Spleen (tissue), 11 donors: ENCODE measurements around the gene ADAMTSL3. TPM values are rescaled to one million over a fixed set of nuclear protein-coding genes. Genes with fewer than 3 reads are reported as not detected.

Experiments used
- DNase-seq: peaks from one replicate; pipeline ENCODE4 v3.0.0-alpha.2; 2020
- H3K27ac ChIP-seq, 8 donors: fragments of 200-600 bp; sonication (generic) in 7 of 8; 1 replicate in 4 of 8; 2 replicates in 4 of 8; pipeline versions ENCODE4 v1.5.0 to v1.8.0; 2016 to 2021; ENCODE audit warnings: inconsistent platforms in 4 of 8, mild to moderate bottlenecking in 4 of 8, moderate library complexity in 1 of 8
- H3K27me3 ChIP-seq, 7 donors: fragments of 200-600 bp; sonication (generic) in 6 of 7; replicated peaks in 1 of 7; 1 replicate in 4 of 7; 2 replicates in 3 of 7; pipeline versions ENCODE4 v1.5.0 to v1.8.0; 2016 to 2021; ENCODE audit warnings: inconsistent platforms in 3 of 7, mild to moderate bottlenecking in 1 of 7
- H3K36me3 ChIP-seq, 6 donors: fragments of 200-600 bp; sonication (generic) in 5 of 6; 1 replicate in 4 of 6; 2 replicates in 2 of 6; pipeline versions ENCODE4 v1.5.0 to v1.8.0; 2016 to 2021; ENCODE audit warnings: inconsistent platforms in 2 of 6
- H3K4me1 ChIP-seq, 6 donors: fragments of 200-600 bp; sonication (generic) in 5 of 6; 1 replicate in 3 of 6; 2 replicates in 3 of 6; pipeline versions ENCODE4 v1.5.0 to v1.8.0; 2016 to 2021; ENCODE audit warnings: inconsistent platforms in 3 of 6
- H3K4me3 ChIP-seq, 8 donors: fragments of 200-600 bp; sonication (generic) in 7 of 8; 1 replicate in 4 of 8; 2 replicates in 4 of 8; pipeline versions ENCODE4 v1.5.0 to v1.8.0; 2016 to 2021; ENCODE audit warnings: inconsistent platforms in 4 of 8, mild to moderate bottlenecking in 4 of 8, moderate library complexity in 2 of 8
- H3K9me3 ChIP-seq, 8 donors: fragments of 200-600 bp; sonication (generic) in 7 of 8; 1 replicate in 4 of 8; 2 replicates in 4 of 8; pipeline versions ENCODE4 v1.5.0 to v1.8.0; 2016 to 2021; ENCODE audit warnings: inconsistent platforms in 4 of 8
- POLR2A ChIP-seq, 3 donors: fragments of 450-650 bp; IDR thresholded peaks; one replicate each; pipeline ENCODE4 v1.5.1; 2017; ENCODE audit warnings: antibody characterized with exemption in 3 of 3, mild to moderate bottlenecking in 1 of 3
- POLR2AphosphoS5 ChIP-seq, 3 donors: sonication (generic); formaldehyde crosslinking; IDR thresholded peaks; one replicate each; pipeline ENCODE4 v1.5.1; 2017; ENCODE audit warnings: antibody characterized with exemption in 3 of 3
- WGBS, 5 donors: extraction: QIAGEN DNeasy Blood & Tissue Kit in 3 of 5; methylation state at CpG; one replicate each; pipeline versions ENCODE4 v1.1.5 to v1.1.7; 2013 to 2018; 5-methylcytosine and 5-hydroxymethylcytosine counted together
- intact Hi-C: fragments of 100-400 bp; cut with DNase I; formaldehyde crosslinking; loops from one replicate; pipeline ENCODE4 v1.15.0; 2023; ENCODE audit warnings: low total_unique reads
- polyA plus RNA-seq, 3 donors: library from polyadenylated mRNA; stranded (reverse); fragments of 200-250 nt; gene quantifications; one replicate each; pipeline ENCODE4 v1.2.1, GENCODE V29; 2013
- total RNA-seq, 7 donors: library from RNA; depleted of rRNA in 3 of 7; stranded (reverse); fragments of >200 nt in 3 of 7; fragmentation: NEBNext Ultra II Directional in 4 of 7; extraction: Animal tissue kit (Norgen Biotek cat#: 25700) in 4 of 7; gene quantifications; one replicate each; pipeline versions ENCODE4 v1.1.0 to v1.2.1, GENCODE V29; 2016 to 2021
- TF ChIP-seq, protein P1 (sequence below), 11 experiments: fragments of 200-600 bp in 7 of 11; fragments of 450-650 bp in 4 of 11; sonication (generic) in 4 of 11; IDR thresholded peaks in 8 of 11; conservative IDR thresholded peaks in 3 of 11; 1 replicate in 7 of 11; 2 replicates in 4 of 11; pipeline versions ENCODE4 v1.4.0 to v1.8.0; 2016 to 2021; ENCODE audit warnings: antibody characterized with exemption in 11 of 11, inconsistent platforms in 4 of 11, mild to moderate bottlenecking in 1 of 11
- donor health status: healthy with polysubstance abuse.
- donor health status: DM: no; HTN: no; CAD: no; lungs with moderate emphysema.
- donor health status: DM: no; HTN: no; CAD: no.
- donor health status: Bipolar disorder and iron deficiency.
- donor health status: healthy.
- donor health status: DM: no; HTN: no; CAD: no.
- donor health status: DM: yes; HTN: yes; CAD: no.

ADAMTSL3 gene
- total and polyA plus RNA-seq, 10 donors: 0.09 to 5.7 (median 2.9) TPM

DNA sequence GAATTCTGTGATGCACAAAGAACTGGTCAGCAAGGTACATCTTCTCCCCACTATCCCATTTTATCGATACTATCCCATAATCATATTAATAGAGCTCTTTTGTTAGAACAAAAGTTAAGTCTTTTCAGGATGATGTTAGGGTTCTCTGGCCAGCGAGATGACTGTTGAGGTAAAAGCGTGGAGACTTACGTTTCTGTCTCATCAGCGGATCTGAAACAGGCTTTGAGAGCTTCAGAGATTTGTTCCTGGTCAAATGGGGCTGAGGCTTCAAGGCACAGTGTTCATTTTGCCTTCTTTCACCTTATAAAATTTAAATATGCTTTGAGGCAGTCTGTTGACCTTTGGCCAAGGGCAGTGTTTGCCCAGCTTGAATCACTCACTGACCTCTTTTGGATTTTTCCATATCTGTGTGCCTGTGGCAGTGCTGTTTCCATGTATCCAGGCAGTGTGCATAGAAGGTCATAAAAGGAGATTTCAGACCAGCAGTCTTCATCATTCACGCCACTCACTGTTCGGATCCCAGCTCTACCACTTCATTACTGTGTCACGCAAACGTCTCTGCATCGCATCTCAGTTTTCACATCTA, 3.1 kb downstream of the ADAMTSL3 start:
- 88 to 97% (median 93%) methylated on average over 10 of the region's 10 CpGs for whole genome bisulfite sequencing, 5 donors
- TF ChIP-seq POLR2AphosphoS5 (IDR thresholded peaks at IDR 0.05) (no peak), POLR2A (IDR thresholded peaks at IDR 0.05) (no peak)
- TF ChIP-seq, protein P1, sequence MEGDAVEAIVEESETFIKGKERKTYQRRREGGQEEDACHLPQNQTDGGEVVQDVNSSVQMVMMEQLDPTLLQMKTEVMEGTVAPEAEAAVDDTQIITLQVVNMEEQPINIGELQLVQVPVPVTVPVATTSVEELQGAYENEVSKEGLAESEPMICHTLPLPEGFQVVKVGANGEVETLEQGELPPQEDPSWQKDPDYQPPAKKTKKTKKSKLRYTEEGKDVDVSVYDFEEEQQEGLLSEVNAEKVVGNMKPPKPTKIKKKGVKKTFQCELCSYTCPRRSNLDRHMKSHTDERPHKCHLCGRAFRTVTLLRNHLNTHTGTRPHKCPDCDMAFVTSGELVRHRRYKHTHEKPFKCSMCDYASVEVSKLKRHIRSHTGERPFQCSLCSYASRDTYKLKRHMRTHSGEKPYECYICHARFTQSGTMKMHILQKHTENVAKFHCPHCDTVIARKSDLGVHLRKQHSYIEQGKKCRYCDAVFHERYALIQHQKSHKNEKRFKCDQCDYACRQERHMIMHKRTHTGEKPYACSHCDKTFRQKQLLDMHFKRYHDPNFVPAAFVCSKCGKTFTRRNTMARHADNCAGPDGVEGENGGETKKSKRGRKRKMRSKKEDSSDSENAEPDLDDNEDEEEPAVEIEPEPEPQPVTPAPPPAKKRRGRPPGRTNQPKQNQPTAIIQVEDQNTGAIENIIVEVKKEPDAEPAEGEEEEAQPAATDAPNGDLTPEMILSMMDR (IDR thresholded peaks at IDR 0.05 in 8 of 11, conservative IDR thresholded peaks at IDR 0.05 in 3 of 11): no peak
- peaks cover 0 to 5% (median 0%) of the 10 kb centered on the region in 8 donors for H3K9me3 ChIP-seq
- no peaks in the 10 kb centered on the region for H3K36me3 ChIP-seq
- H3K27ac ChIP-seq: no peak overlapping the region
- no peak for DNase-seq
- intact Hi-C loops: no loop called here
- H3K4me1 ChIP-seq: peaks cover 0 to 12% (median 0%) of the 10 kb centered on the region in 6 donors
- H3K27me3 ChIP-seq: peaks cover 0 to 64% (median 27%) of the 10 kb centered on the region in 7 donors
- no peak overlapping the region for H3K4me3 ChIP-seq

DNA sequence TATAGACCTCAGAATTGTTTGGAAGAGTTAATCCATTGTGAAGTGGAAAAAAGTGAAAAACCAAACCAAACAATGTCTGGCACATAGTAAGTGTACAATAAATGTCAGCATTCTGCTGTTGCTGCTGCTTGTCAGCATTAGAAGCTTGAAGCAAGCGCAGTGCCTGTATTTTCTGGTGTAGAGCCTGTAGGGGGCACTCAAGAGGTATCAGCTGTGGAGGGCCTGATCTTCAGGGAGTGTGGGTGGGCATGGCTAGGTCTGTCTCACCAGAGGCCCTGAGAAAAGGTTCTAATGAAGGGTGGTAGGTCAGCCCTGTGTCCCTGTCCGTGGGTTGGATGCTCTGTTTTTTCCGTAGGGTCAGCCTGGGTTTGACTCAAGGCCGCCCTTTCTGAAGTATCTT, 3.6 kb downstream of the ADAMTSL3 start:
- Histone ChIP-seq H3K9me3 (peaks cover 0 to 5% (median 0%) of the 10 kb centered on the region in 8 donors), H3K4me3 (no peak overlapping the region), H3K4me1 (peaks cover 0 to 12% (median 0%) of the 10 kb centered on the region in 6 donors), H3K27ac (no peak overlapping the region), H3K27me3 (peaks cover 0 to 59% (median 26%) of the 10 kb centered on the region in 7 donors), H3K36me3 (no peaks in the 10 kb centered on the region)
- DNase-seq: no peak
- WGBS, 5 donors: 71 to 89% (median 84%) methylated on average over 4 of the region's 4 CpGs
- intact Hi-C loops: no loop called here
- TF ChIP-seq POLR2AphosphoS5 (IDR thresholded peaks at IDR 0.05): no peak

DNA sequence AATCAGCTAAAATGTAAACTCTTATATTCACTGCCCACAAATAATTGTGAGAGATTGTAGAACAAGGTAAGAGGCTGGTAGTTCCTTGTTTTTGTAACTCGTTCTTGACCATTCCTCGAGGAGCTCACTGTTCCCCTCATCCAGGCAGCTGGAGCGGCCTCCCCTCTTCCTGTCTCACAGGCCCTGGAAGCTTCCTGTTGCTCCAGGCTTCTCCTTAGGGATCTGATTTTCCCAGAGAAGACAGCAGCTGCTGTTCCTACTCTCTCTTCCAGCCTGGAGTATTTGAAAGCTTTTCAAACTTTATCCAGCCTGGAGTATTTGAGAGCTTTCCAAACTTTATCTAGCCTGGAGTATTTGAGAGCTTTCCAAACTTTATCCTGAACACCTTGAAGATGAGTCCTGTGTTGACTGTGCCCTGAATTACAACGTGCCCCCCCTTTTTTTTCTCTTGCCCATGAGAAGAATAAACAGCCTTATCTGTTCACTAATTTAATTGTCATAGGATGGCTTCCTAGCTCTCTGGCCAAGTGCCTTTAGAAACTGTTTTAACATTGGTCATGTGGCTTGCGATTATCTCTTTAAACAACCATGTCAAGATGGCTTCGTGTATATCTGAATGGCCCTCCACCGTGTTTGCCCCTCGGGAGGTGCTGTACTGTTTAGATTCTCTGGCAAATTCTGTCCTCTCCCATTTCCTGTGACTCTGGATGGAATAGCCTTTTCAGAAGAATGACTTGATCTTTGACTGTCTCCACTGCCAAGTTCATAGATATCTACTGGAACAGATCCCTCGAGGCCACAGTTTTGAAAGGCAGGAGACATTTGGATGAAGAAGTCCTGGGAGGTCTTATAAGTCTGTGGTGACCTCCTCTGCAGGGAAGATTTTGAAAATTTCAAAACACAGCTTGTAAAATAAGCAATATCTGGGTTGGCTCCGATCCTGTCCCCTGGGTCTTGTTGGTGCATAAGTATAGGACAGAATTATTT, 4.8 kb downstream of the ADAMTSL3 start:
- Histone ChIP-seq H3K36me3 (no peaks in the 10 kb centered on the region), H3K27me3 (peaks cover 0 to 47% (median 17%) of the 10 kb centered on the region in 7 donors), H3K27ac (no peak overlapping the region), H3K4me3 (no peak overlapping the region), H3K9me3 (peaks cover 0 to 5% (median 0%) of the 10 kb centered on the region in 8 donors), H3K4me1 (peaks cover 0 to 10% (median 0%) of the 10 kb centered on the region in 6 donors)
- TF ChIP-seq POLR2A (IDR thresholded peaks at IDR 0.05) (no peak), POLR2AphosphoS5 (IDR thresholded peaks at IDR 0.05) (no peak)
- TF ChIP-seq, protein P1 (IDR thresholded peaks at IDR 0.05 in 8 of 11, conservative IDR thresholded peaks at IDR 0.05 in 3 of 11): no peak
- no peak for DNase-seq
- 61 to 68% (median 63%) methylated on average over 10 of the region's 10 CpGs for WGBS, 5 donors
- intact Hi-C loops: no loop called here

DNA sequence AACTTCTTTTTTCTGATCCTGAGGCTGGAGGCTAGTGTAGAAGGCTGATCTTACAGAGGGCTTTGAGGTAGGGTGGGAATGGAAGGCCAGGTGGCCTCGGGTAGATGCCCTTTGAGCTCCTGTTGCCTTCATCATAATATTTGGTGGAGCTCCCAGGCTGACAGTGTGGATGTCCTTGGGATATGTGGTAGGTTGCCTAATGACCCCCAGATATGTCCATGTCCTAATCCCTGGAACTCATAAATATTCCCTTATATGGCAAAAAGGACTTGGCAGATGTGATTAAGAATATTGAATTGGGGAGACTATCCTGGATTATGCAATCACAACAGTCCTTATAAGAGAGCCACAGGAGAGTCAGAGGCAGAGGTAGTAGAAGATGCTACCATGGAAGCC, 5.5 kb downstream of the ADAMTSL3 start:
- WGBS, 5 donors: 64 to 86% (median 73%) methylated on average over 1 of the region's 1 CpG
- H3K36me3 ChIP-seq: no peaks in the 10 kb centered on the region
- H3K27me3 ChIP-seq: peaks cover 0 to 40% (median 13%) of the 10 kb centered on the region in 7 donors
- no peak overlapping the region for H3K4me3 ChIP-seq
- peaks cover 0 to 6% (median 0%) of the 10 kb centered on the region in 6 donors for H3K4me1 ChIP-seq
- no peak for DNase-seq
- TF ChIP-seq, protein P1 (IDR thresholded peaks at IDR 0.05 in 8 of 11, conservative IDR thresholded peaks at IDR 0.05 in 3 of 11): no peak
- TF ChIP-seq POLR2A (IDR thresholded peaks at IDR 0.05): no peak
- no peak for TF ChIP-seq POLR2AphosphoS5 (IDR thresholded peaks at IDR 0.05)
- intact Hi-C loops: no loop called here
- H3K27ac ChIP-seq: no peak overlapping the region
- H3K9me3 ChIP-seq: peaks cover 0 to 5% (median 0%) of the 10 kb centered on the region in 8 donors
